ENCODE data around the gene ANKRD29.

The ANKRD29 gene

GRCh38 chr18:23612434-23613090 is 50.1 kb downstream of the ANKRD29 start:
- peak; percentile 20 for DNase-seq

GRCh38 chr18:23609390-23610023 is 53.2 kb downstream of the ANKRD29 start:
- no peak for DNase-seq

GRCh38 chr18:23608211-23608610 is 54.5 kb downstream of the ANKRD29 start:
- no peak for DNase-seq

GRCh38 chr18:23605941-23606340 is 56.8 kb downstream of the ANKRD29 start:
- DNase-seq = no peak

GRCh38 chr18:23599809-23600208 is 62.9 kb downstream of the ANKRD29 start:
- no peak for DNase-seq

- DNase-seq = peak; percentile 97
Measured at GRCh38 chr18:23596183-23596582, 66.5 kb downstream of the ANKRD29 start.

GRCh38 chr18:23595591-23595990 is 67.1 kb downstream of the ANKRD29 start:
- DNase-seq = no peak

GRCh38 chr18:23593720-23594119 is 69.0 kb downstream of the ANKRD29 start:
- peak; percentile 98 for DNase-seq

GRCh38 chr18:23592911-23593310 is 69.8 kb downstream of the ANKRD29 start:
- peak; percentile 45 for DNase-seq

GRCh38 chr18:23591011-23591410 is 71.7 kb downstream of the ANKRD29 start:
- no peak for DNase-seq

- DNase-seq = no peak
Measured at GRCh38 chr18:23588836-23589560, 73.7 kb downstream of the ANKRD29 start.

GRCh38 chr18:23587220-23587642 is 75.5 kb downstream of the ANKRD29 start:
- DNase-seq = peak; percentile 50

GRCh38 chr18:23586249-23587196 is 76.2 kb downstream of the ANKRD29 start, which contains the start of gene NPC1:
Gene NPC1 (minus strand): TSS chr18:23586506. CDS start chr18:23586343, 163 bp downstream.
- peak; percentile 96 for DNase-seq

GRCh38 chr18:23585897-23586248 is 76.8 kb downstream of the ANKRD29 start:
- DNase-seq = no peak

GRCh38 chr18:23585007-23585871 is 77.5 kb downstream of the ANKRD29 start:
- DNase-seq = peak; percentile 79

- DNase-seq = peak; percentile 65
Measured at GRCh38 chr18:23584019-23584983, 78.4 kb downstream of the ANKRD29 start.

GRCh38 chr18:23583071-23583865 is 79.4 kb downstream of the ANKRD29 start:
- no peak for DNase-seq

GRCh38 chr18:23580677-23581367 is 81.9 kb downstream of the ANKRD29 start:
- DNase-seq = no peak

Data from inflammatory macrophage treated with lipopolysaccharide for 4 hours (primary cell).